Activated CD4-positive, alpha-beta T cell treated with anti-CD3 and anti-CD28 coated beads, Interleukin-2, Interleukin-6, amounts not matched to agents 100 ng/mL and 50 ng/mL, durations not matched to agents 16 hours and 8 hours (primary cell): ENCODE measurements around the gene RASEF.
"Not testable (repeated sequence)": the region's sequence is repeated elsewhere in the genome, so short reads cannot be mapped to it uniquely, and the experiment has no call there.

Source experiments
- DNase-seq: peaks from one replicate; pipeline ENCODE4 v3.0.0-alpha.2; 2020

Gene RASEF

GRCh38 chr9:82968388-82968787, 94.6 kb downstream of the RASEF start:
- no peak for DNase-seq

- DNase-seq, result peak; percentile 71
Observed at GRCh38 chr9:82961504-82962125, 101.3 kb downstream of the RASEF start.

- no peak for DNase-seq
Observed at GRCh38 chr9:82957529-82958379, 105.2 kb downstream of the RASEF start.

- no peak for DNase-seq
Observed at GRCh38 chr9:82949203-82949602, 113.7 kb downstream of the RASEF start.

GRCh38 chr9:82940376-82940775, 122.6 kb downstream of the RASEF start:
- DNase-seq, result no peak

GRCh38 chr9:82939451-82939850, 123.5 kb downstream of the RASEF start:
- no peak for DNase-seq

- no peak for DNase-seq
Observed at GRCh38 chr9:82938426-82939218, 124.3 kb downstream of the RASEF start.

GRCh38 chr9:82936561-82936960, 126.4 kb downstream of the RASEF start:
- DNase-seq, result not testable (repeated sequence)

GRCh38 chr9:82934949-82935348, 128.0 kb downstream of the RASEF start:
- DNase-seq, result no peak

GRCh38 chr9:82934025-82934424, 128.9 kb downstream of the RASEF start:
- not testable (repeated sequence) for DNase-seq

- DNase-seq, result no peak
Observed at GRCh38 chr9:82930116-82930515, 132.8 kb downstream of the RASEF start.
